ENCODE data around the gene SLC44A1. TPM values are rescaled to one million over a fixed set of nuclear protein-coding genes. Genes with fewer than 3 reads are reported as not detected.

The SLC44A1 gene
- total RNA-seq, 1 donor from 2014 or later, result 13.9 TPM

- Mint-ChIP-seq H3K27ac (ENCODE audit: unreplicated experiment) (no peak overlapping the region), H3K9me3 (no peaks in the 10 kb centered on the region), H3K4me1 (no peaks in the 10 kb centered on the region), H3K4me3 (no peak overlapping the region), H3K27me3 (ENCODE audit: low read depth) (no peaks in the 10 kb centered on the region), H3K36me3 (ENCODE audit: low read depth) (no peaks in the 10 kb centered on the region)
- no peak for DNase-seq (ENCODE audit: low read depth, low spot score)
- no peak for TF ChIP-seq CTCF (conservative IDR thresholded peaks at IDR 0.05)
Observed at GRCh38 chr9:105316703-105317102, 72.3 kb downstream of the SLC44A1 start.

- Mint-ChIP-seq H3K4me1 (no peaks in the 10 kb centered on the region), H3K4me3 (no peak overlapping the region), H3K27ac (ENCODE audit: unreplicated experiment) (no peak overlapping the region), H3K9me3 (no peaks in the 10 kb centered on the region), H3K36me3 (ENCODE audit: low read depth) (no peaks in the 10 kb centered on the region), H3K27me3 (ENCODE audit: low read depth) (no peaks in the 10 kb centered on the region)
- no peak for DNase-seq (ENCODE audit: low read depth, low spot score)
- TF ChIP-seq CTCF (conservative IDR thresholded peaks at IDR 0.05), result no peak
Observed at GRCh38 chr9:105318729-105319191, 74.3 kb downstream of the SLC44A1 start.

- Mint-ChIP-seq H3K36me3 (ENCODE audit: low read depth) (no peaks in the 10 kb centered on the region), H3K27ac (ENCODE audit: unreplicated experiment) (no peak overlapping the region), H3K4me1 (no peaks in the 10 kb centered on the region), H3K4me3 (no peak overlapping the region), H3K27me3 (ENCODE audit: low read depth) (no peaks in the 10 kb centered on the region), H3K9me3 (no peaks in the 10 kb centered on the region)
- TF ChIP-seq CTCF (conservative IDR thresholded peaks at IDR 0.05), result no peak
- DNase-seq (ENCODE audit: low read depth, low spot score), result no peak
Observed at GRCh38 chr9:105319202-105319813, 74.9 kb downstream of the SLC44A1 start.

- no peaks in the 10 kb centered on the region for H3K4me1 Mint-ChIP-seq
- DNase-seq (ENCODE audit: low read depth, low spot score), result no peak
- no peak overlapping the region for H3K27ac Mint-ChIP-seq (ENCODE audit: unreplicated experiment)
- no peak for TF ChIP-seq CTCF (conservative IDR thresholded peaks at IDR 0.05)
- no peaks in the 10 kb centered on the region for H3K27me3 Mint-ChIP-seq (ENCODE audit: low read depth)
- H3K36me3 Mint-ChIP-seq (ENCODE audit: low read depth), result no peaks in the 10 kb centered on the region
- no peaks in the 10 kb centered on the region for H3K9me3 Mint-ChIP-seq
- no peak overlapping the region for H3K4me3 Mint-ChIP-seq
Observed at GRCh38 chr9:105320568-105320967, 76.1 kb downstream of the SLC44A1 start.

- H3K27ac Mint-ChIP-seq (ENCODE audit: unreplicated experiment), result no peak overlapping the region
- no peak for TF ChIP-seq CTCF (conservative IDR thresholded peaks at IDR 0.05)
- H3K36me3 Mint-ChIP-seq (ENCODE audit: low read depth), result no peaks in the 10 kb centered on the region
- H3K4me3 Mint-ChIP-seq, result no peak overlapping the region
- no peaks in the 10 kb centered on the region for H3K9me3 Mint-ChIP-seq
- DNase-seq (ENCODE audit: low read depth, low spot score), result no peak
- H3K27me3 Mint-ChIP-seq (ENCODE audit: low read depth), result no peaks in the 10 kb centered on the region
- H3K4me1 Mint-ChIP-seq, result peaks cover 4% of the 10 kb centered on the region
Observed at GRCh38 chr9:105328296-105328695, 83.8 kb downstream of the SLC44A1 start.
